ENCODE data around the gene RER1. TPM values are rescaled to one million over a fixed set of nuclear protein-coding genes. Genes with fewer than 3 reads are reported as not detected.

RER1 gene
- polyA plus RNA-seq, 1 donor from 2014 or later, result 58.7 TPM

- Histone ChIP-seq H3K27me3 (ENCODE audit: insufficient read depth, low read depth, low read length) (no peaks in the 10 kb centered on the region), H3K9ac (ENCODE audit: low read length) (no peak overlapping the region), H2AFZ (ENCODE audit: low read depth, low read length) (no peak overlapping the region), H3K4me2 (ENCODE audit: low read length) (no peak overlapping the region), H3F3A (ENCODE audit: insufficient read depth, low read length, poor library complexity, severe bottlenecking) (no peaks in the 10 kb centered on the region), H3K27ac (ENCODE audit: low read length) (no peak overlapping the region), H4K20me1 (ENCODE audit: insufficient read depth) (no peaks in the 10 kb centered on the region), H3K36me3 (ENCODE audit: insufficient read depth, low read length) (no peaks in the 10 kb centered on the region), H3K4me3 (ENCODE audit: low read length) (no peak overlapping the region), H3K79me2 (replicated peaks; ENCODE audit: insufficient read depth, low read length) (no peaks in the 10 kb centered on the region), H3K9me3 (ENCODE audit: low read length) (no peaks in the 10 kb centered on the region), H3K9me2 (ENCODE audit: insufficient read depth, low read length) (no peaks in the 10 kb centered on the region)
- no peak for TF ChIP-seq SMC3 (conservative IDR thresholded peaks at IDR 0.05; ENCODE audit: poor library complexity)
- no peak for TF ChIP-seq CTCF (IDR thresholded peaks at IDR 0.05; ENCODE audit: poor library complexity, severe bottlenecking)
- no peak for TF ChIP-seq EZH2 (IDR thresholded peaks at IDR 0.05; ENCODE audit: borderline replicate concordance, insufficient read depth, low read length, poor library complexity, severe bottlenecking)
- no peak for TF ChIP-seq REST (IDR thresholded peaks at IDR 0.05; ENCODE audit: borderline replicate concordance)
- TF ChIP-seq POLR2AphosphoS5 (IDR thresholded peaks at IDR 0.05), result no peak
- TF ChIP-seq EP300 (conservative IDR thresholded peaks at IDR 0.05; ENCODE audit: poor library complexity, severe bottlenecking), result no peak
- TF ChIP-seq TAF1 (IDR thresholded peaks at IDR 0.05; ENCODE audit: low read depth), result no peak
- no peak for TF ChIP-seq MXI1 (conservative IDR thresholded peaks at IDR 0.05; ENCODE audit: poor library complexity, severe bottlenecking)
These were observed 46.0 kb downstream of the RER1 start for GRCh38 chr1:2437617-2438016.

GRCh38 chr1:2438038-2438437 lies 46.4 kb downstream of the RER1 start:
- Histone ChIP-seq H3K27ac (ENCODE audit: low read length) (no peak overlapping the region), H3F3A (ENCODE audit: insufficient read depth, low read length, poor library complexity, severe bottlenecking) (no peaks in the 10 kb centered on the region), H3K9me3 (ENCODE audit: low read length) (no peaks in the 10 kb centered on the region), H3K9me2 (ENCODE audit: insufficient read depth, low read length) (no peaks in the 10 kb centered on the region), H2AFZ (ENCODE audit: low read depth, low read length) (no peak overlapping the region), H3K27me3 (ENCODE audit: insufficient read depth, low read depth, low read length) (no peaks in the 10 kb centered on the region), H3K36me3 (ENCODE audit: insufficient read depth, low read length) (no peaks in the 10 kb centered on the region), H3K4me3 (ENCODE audit: low read length) (no peak overlapping the region), H3K4me2 (ENCODE audit: low read length) (no peak overlapping the region), H3K9ac (ENCODE audit: low read length) (no peak overlapping the region), H3K79me2 (replicated peaks; ENCODE audit: insufficient read depth, low read length) (no peaks in the 10 kb centered on the region), H4K20me1 (ENCODE audit: insufficient read depth) (no peaks in the 10 kb centered on the region)
- TF ChIP-seq RAD21 (conservative IDR thresholded peaks at IDR 0.05) (no peak), MXI1 (conservative IDR thresholded peaks at IDR 0.05; ENCODE audit: poor library complexity, severe bottlenecking) (no peak), POLR2AphosphoS5 (IDR thresholded peaks at IDR 0.05) (no peak), EP300 (conservative IDR thresholded peaks at IDR 0.05; ENCODE audit: poor library complexity, severe bottlenecking) (no peak), TAF1 (IDR thresholded peaks at IDR 0.05; ENCODE audit: low read depth) (no peak), SMC3 (conservative IDR thresholded peaks at IDR 0.05; ENCODE audit: poor library complexity) (no peak), REST (IDR thresholded peaks at IDR 0.05; ENCODE audit: borderline replicate concordance) (no peak), CTCF (IDR thresholded peaks at IDR 0.05; ENCODE audit: poor library complexity, severe bottlenecking) (no peak), EZH2 (IDR thresholded peaks at IDR 0.05; ENCODE audit: borderline replicate concordance, insufficient read depth, low read length, poor library complexity, severe bottlenecking) (no peak)
